Right kidney (tissue), 1 donor: ENCODE data around the gene CFAP141.
"Not testable (repeated sequence)": the region's sequence is repeated elsewhere in the genome, so short reads cannot be mapped to it uniquely, and the experiment has no call there.

Experiments
- DNase-seq: peaks from one replicate; pipeline ENCODE4 v3.0.0-alpha.2; 2016

CFAP141 gene

DNA sequence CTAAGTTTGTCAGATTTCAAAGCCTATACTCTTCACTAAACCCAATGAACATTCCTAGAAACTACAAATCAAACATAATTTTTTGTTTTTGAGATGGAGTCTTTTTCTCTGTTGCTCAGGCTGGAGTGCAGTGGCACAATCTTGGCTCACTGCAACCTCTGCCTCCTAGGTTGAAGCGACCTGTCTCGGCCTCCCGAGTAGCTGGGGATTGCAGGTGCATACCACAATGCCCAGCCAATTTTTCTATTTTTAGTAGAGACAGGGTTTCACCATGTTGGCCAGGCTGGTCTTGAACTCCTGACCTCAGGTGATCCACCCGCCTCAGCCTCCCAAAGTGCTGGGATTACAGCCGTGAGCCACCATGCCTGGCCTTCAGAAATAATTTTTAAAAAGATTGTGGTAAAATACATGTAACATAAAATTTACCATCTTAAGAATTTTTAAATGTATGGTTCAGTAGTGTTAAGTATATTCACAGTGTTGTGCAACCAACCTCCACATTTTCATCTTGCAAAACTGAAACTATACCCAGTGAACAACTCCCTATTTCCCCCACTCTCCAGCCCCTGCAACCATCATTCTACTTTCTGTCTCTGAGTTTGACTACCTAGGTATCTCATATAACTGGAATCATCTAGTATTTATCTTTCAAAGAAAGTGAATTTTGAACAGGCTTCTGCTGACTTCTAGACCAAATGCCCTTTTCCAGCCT lies 2.7 kb upstream of the CFAP141 start:
- no peak for DNase-seq

- DNase-seq = no peak
Observed at GRCh38 chr1:154207262-154207661, 1.1 kb upstream of the CFAP141 start.

DNA sequence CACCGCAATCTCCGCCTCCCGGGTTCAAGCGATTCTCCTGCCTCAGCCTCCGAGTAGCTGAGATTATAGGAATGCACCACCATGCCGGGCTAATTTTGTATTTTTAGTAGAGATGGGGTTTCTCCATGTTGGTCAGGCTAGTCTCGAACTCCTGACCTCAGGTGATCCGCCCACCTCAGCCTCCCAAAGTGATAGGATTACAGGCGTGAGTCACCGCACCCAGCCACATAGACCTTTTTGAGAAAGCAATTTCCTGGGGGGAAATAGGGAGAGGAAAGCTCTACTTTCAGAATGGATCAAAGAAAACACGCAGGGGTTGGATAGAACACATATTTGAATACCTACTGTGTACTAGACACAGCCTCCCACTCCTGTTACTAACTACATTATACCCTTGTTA lies 355 bp downstream of the CFAP141 start:
- DNase-seq = not testable (repeated sequence)

- DNase-seq = no peak
Observed at GRCh38 chr1:154199563-154199879, 6.6 kb downstream of the CFAP141 start.

GRCh38 chr1:154198756-154199562 lies 7.2 kb downstream of the CFAP141 start:
- DNase-seq = peak; percentile 40

- no peak for DNase-seq
Observed at GRCh38 chr1:154193821-154194220, 12.3 kb downstream of the CFAP141 start.

GRCh38 chr1:154192476-154192875 lies 13.7 kb downstream of the CFAP141 start:
- DNase-seq = no peak

GRCh38 chr1:154191990-154192461 lies 14.1 kb downstream of the CFAP141 start, which contains the start of gene TPM3:
TPM3 (minus strand) TSS chr1:154192100; CDS start chr1:154192018, 82 bp downstream.
- no peak for DNase-seq

GRCh38 chr1:154190550-154190949 lies 15.6 kb downstream of the CFAP141 start:
- DNase-seq = no peak

GRCh38 chr1:154186852-154187501 lies 19.2 kb downstream of the CFAP141 start:
- DNase-seq = no peak

- DNase-seq = no peak
Observed at GRCh38 chr1:154186177-154186576, 20.0 kb downstream of the CFAP141 start.

DNA sequence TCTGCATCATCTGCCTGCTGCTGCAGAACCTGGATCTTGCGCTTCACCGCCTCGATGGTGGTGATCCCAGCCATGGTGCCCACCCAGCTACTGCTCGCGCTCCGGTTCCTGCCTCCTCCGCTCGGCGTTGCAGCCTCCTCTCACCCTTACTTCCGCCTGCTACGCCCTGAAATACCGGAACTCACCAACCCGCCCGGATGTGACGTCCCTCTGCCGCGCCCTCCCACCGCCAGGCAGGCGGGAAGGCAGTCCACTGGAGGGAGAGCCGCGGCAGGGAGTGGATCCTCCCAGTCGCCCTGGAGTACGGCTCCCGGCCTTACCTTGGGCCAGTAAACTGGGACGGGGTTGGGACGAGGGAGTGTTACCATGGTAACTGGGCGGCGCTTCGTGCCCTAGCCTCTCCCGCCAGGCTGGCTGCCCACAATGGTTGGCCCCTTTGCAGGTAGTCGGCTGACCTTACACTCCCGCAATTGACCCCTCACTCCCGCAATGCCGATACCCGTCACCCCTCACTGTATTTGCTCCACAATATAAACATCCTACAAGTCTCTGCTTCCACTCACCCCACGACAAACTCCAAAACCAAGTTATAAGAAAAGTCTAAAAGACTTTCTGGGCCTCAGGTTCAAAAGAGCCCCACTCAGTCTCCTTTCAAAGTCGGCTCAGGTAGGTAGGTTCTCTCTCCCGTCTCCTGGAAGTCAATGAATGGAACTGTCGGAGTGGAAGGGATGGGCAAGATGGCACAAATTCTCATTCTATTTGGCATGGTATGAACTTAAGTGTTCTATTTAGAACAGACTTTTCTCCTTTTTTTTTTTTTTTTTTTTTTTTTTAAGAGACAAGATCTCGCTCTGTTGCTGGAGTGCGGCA lies 22.9 kb downstream of the CFAP141 start:
- DNase-seq = peak; percentile 89

GRCh38 chr1:154182344-154183045 lies 23.6 kb downstream of the CFAP141 start:
- peak; percentile 81 for DNase-seq

DNA sequence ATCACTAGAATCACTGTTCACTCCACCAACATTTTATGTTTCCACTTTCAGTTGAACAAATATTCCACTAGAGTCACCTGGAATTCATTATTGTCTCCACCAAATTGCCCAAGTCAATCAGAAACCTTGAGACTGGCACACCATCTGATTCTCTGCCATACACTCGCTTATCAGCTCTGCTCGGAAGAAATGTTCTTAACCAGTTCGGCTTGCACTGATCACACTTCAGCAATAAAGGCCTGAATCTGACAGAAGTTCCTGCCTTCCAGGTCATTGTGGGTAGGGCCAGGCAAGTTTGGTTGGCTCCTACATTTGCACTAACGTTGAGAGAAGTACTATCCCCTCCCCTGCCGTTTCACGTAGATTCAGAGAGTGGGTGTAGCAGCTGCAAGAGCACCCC lies 24.2 kb downstream of the CFAP141 start:
- no peak for DNase-seq

DNA sequence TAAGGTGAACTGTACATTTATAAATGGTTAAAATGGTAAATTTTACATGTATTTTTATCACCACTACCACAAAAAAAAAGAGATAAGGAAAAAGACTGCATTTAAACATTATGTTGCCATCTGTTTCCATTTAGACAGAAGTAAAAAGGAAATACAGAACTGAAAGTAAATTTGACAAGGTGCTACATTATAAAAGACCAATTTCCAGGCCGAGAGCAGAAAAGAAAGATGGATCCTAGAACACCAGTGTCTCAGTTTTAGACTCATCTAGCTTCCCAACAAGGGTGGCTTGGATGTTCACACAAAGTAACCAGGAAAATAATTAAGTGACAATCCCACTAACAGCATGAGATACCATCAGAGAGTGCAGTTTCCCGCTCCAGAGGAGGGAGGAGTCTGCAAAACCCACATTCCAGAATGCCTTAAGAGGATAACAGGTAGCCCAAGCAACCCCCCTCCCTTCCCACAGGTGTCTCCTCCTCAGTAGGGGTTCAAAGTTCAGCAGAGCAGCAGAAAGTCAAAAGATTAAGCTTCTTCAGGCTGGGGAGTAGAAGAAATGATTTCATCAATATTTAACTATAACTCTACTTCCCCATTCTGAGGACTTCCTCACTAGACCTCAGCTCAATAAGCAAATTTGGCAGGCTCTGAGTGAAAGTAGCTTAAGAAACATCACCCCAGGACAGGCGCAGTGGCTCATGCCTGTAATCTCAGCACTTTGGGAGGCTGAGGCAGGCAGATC lies 26.0 kb downstream of the CFAP141 start:
- no peak for DNase-seq

DNA sequence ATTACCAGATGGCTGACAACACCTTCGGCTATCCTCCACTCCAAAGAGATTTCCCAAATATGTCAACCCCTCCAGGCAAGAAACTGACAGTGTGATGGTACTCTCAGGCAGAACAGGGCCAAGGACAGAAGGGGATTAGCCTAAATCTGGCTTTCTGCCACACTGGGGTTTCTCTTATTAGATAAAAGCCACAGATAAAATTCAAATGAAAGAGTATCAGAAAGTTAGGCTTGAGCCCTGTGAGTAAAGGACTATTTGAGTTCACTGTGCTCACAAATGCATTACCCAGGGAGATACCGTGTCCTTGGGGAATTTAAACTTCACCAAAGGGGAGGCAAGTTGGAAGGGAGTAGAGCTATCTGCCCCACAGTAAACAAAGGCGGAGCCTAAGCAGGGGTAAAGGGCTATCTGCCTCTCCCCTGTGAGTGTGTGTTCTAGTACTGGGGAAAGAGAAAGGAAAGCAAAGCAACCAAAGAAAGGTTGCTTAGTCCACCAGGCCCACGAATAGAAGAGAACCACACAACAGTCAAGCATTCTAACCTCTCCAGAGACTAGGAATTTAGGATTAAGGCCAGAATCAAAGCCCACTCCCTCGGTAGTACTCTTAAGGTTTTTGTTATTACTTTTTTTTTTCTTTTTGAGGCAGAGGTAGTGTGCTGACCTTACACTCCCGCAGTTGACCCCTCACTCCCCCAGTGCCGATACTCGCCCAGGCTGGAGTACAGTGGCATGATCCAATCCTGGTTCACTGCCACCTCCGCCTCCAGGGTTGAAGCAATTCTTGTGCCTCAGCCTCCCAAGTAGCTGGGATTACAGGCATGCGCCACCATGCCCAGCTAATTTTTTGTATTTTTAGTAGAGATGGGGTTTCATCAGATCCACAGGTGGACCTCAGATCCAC lies 27.0 kb downstream of the CFAP141 start:
- no peak for DNase-seq

GRCh38 chr1:154178013-154178412 lies 28.1 kb downstream of the CFAP141 start:
- DNase-seq = no peak

GRCh38 chr1:154176337-154176736 lies 29.8 kb downstream of the CFAP141 start:
- no peak for DNase-seq

- DNase-seq = no peak
Observed at GRCh38 chr1:154174654-154175053, 31.5 kb downstream of the CFAP141 start.

DNA sequence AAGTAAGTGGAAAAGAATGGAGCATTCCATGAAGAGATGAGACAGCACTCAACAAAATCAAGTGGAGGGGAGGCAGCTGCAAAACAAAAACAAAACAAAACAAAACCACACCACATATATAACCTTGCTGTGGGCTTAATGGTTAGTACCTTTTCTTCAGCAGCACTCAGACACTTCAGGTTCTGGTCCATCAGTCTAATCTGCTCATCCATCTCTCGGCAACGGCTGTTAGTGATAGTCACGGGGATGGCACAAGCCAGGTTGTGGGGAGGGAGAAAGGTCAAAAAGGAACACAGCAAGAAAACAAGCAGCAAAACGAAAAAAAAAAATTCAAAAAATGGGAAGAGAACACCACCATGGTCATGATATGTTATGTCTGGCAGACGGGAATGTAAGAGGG lies 34.3 kb downstream of the CFAP141 start:
- DNase-seq = no peak
